ENCODE results near the gene CAP1.
A peak's percentile ranks its signal among the peaks of the same experiment; 100 is the strongest.

The CAP1 gene

DNA sequence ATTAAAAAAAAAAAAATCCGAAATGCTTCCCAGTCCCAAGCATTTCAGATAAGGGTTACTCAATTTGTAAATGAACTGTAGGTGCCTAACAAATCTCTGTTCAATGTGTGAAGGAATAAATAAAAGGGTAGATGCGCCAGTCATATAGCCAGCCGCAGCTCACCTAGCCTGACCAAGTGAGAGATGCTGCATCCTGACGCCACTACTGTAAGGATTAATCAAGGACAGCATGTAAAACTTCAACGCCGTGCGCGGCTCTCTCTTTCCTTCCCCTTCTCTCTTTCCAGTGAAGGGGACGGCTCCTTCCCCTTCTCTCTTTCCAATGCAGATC is 56.1 kb downstream of the CAP1 start:
- Histone ChIP-seq H3K27me3 (ENCODE audit: insufficient read depth, low read length) (no peaks in the 10 kb centered on the region), H3K27ac (ENCODE audit: low read depth, low read length, poor library complexity, severe bottlenecking) (no peak overlapping the region), H2AFZ (ENCODE audit: low read length) (no peak overlapping the region), H3K9me3 (ENCODE audit: low read length) (peaks cover under 1% of the 10 kb centered on the region; the same call in 1 of the 2 replicates), H3F3A (ENCODE audit: insufficient read depth, low read length) (no peaks in the 10 kb centered on the region), H3K9ac (ENCODE audit: low read length) (peak overlapping the region; percentile 62), H4K20me1 (ENCODE audit: insufficient read depth, low read length) (no peaks in the 10 kb centered on the region), H3K9me2 (ENCODE audit: low read depth, low read length) (no peaks in the 10 kb centered on the region), H3K4me1 (ENCODE audit: insufficient read depth, low read length, severe bottlenecking) (peaks cover 25% of the 10 kb centered on the region), H3K4me3 (ENCODE audit: low read depth, low read length, poor library complexity, severe bottlenecking) (peak overlapping the region; percentile 70), H3K79me2 (ENCODE audit: insufficient read depth, low read length) (peaks cover 6% of the 10 kb centered on the region; the same call in 1 of the 2 replicates), H3K4me2 (ENCODE audit: low read length) (peak overlapping the region; percentile 89), H3K36me3 (ENCODE audit: insufficient read depth, low read length) (peaks cover 18% of the 10 kb centered on the region)
- TF ChIP-seq EZH2 (IDR thresholded peaks at IDR 0.05; ENCODE audit: borderline replicate concordance, low read length) (no peak), CTCF (IDR thresholded peaks at IDR 0.05; ENCODE audit: low read length) (no peak)

DNA sequence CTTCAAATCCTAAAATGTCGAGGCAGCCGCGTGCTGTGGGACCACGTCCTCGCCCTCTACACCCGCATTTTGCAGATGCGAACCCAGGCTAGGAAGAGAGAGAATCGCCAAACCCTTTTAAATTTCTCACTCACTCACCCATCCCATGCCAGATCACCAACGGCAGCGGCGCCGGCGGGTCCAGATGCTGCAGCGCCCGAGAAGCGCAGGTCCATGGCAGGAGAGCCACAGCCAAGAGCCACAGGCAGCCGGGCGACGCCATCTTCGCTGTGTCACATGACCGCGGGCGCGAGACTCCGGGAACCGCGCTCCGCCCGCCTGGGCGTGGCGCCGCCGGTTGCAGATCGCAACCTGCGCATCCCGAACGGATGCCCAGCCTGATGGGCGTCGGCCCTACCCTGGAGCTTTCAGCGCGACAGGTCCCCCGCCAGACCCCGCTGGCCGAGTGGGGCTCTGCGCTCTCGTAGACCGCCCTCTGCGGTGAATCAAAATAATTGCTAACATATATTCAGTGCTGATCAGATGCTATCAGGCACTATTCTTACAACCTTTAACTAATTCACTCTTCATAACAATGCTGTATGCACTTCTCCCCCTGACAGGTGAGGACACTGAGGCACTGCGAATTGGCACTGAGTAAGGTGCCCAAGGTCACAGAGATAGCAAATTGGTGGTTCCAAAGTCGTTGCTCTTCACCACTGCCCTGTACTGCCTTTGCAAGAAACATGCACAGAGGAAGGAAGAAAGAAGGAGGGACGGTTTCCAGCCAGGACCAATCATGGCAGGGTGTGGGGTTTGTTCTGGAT is 56.7 kb downstream of the CAP1 start, which contains the start of gene PPT1:
PPT1 (minus strand) TSS at position 276 of the 806 bp plus-strand sequence; CDS start at position 262, 14 bp downstream.
- Histone ChIP-seq H3K9me3 (ENCODE audit: low read length) (peaks cover 4% of the 10 kb centered on the region; the same call in 1 of the 2 replicates), H3K4me3 (ENCODE audit: low read depth, low read length, poor library complexity, severe bottlenecking) (peak within 1 kb of the TSS; percentile 70), H3K4me1 (ENCODE audit: insufficient read depth, low read length, severe bottlenecking) (peaks cover 25% of the 10 kb centered on the region), H3K9me2 (ENCODE audit: low read depth, low read length) (no peaks in the 10 kb centered on the region), H3K9ac (ENCODE audit: low read length) (peak within 1 kb of the TSS; percentile 62), H3K27me3 (ENCODE audit: insufficient read depth, low read length) (peaks cover 5% of the 10 kb centered on the region; the same call in 1 of the 2 replicates), H3K4me2 (ENCODE audit: low read length) (peak within 1 kb of the TSS; percentile 89), H3K79me2 (ENCODE audit: insufficient read depth, low read length) (peaks cover 6% of the 10 kb centered on the region; the same call in 1 of the 2 replicates), H3F3A (ENCODE audit: insufficient read depth, low read length) (no peaks in the 10 kb centered on the region), H3K36me3 (ENCODE audit: insufficient read depth, low read length) (peaks cover 12% of the 10 kb centered on the region), H4K20me1 (ENCODE audit: insufficient read depth, low read length) (no peaks in the 10 kb centered on the region), H2AFZ (ENCODE audit: low read length) (peak within 1 kb of the TSS; percentile 98), H3K27ac (ENCODE audit: low read depth, low read length, poor library complexity, severe bottlenecking) (no peak within 1 kb of the TSS)
- no peak for TF ChIP-seq EZH2 (IDR thresholded peaks at IDR 0.05; ENCODE audit: borderline replicate concordance, low read length)
- peak; percentile 28; the same call in 1 of the 2 replicates for TF ChIP-seq CTCF (IDR thresholded peaks at IDR 0.05; ENCODE audit: low read length)

GRCh38 chr1:40102038-40102437 is 61.5 kb downstream of the CAP1 start:
- Histone ChIP-seq H3K4me2 (ENCODE audit: low read length) (no peak overlapping the region), H3F3A (ENCODE audit: insufficient read depth, low read length) (no peaks in the 10 kb centered on the region), H2AFZ (ENCODE audit: low read length) (no peak overlapping the region), H4K20me1 (ENCODE audit: insufficient read depth, low read length) (no peaks in the 10 kb centered on the region), H3K27me3 (ENCODE audit: insufficient read depth, low read length) (peaks cover 5% of the 10 kb centered on the region; the same call in 1 of the 2 replicates), H3K4me1 (ENCODE audit: insufficient read depth, low read length, severe bottlenecking) (peaks cover 7% of the 10 kb centered on the region), H3K9ac (ENCODE audit: low read length) (no peak overlapping the region), H3K9me2 (ENCODE audit: low read depth, low read length) (no peaks in the 10 kb centered on the region), H3K27ac (ENCODE audit: low read depth, low read length, poor library complexity, severe bottlenecking) (no peak overlapping the region), H3K36me3 (ENCODE audit: insufficient read depth, low read length) (no peaks in the 10 kb centered on the region; the same call in 1 of the 2 replicates), H3K79me2 (ENCODE audit: insufficient read depth, low read length) (no peaks in the 10 kb centered on the region), H3K9me3 (ENCODE audit: low read length) (peaks cover 11% of the 10 kb centered on the region; the same call in 1 of the 2 replicates), H3K4me3 (ENCODE audit: low read depth, low read length, poor library complexity, severe bottlenecking) (no peak overlapping the region)
- TF ChIP-seq CTCF (IDR thresholded peaks at IDR 0.05; ENCODE audit: low read length): no peak
- no peak for TF ChIP-seq EZH2 (IDR thresholded peaks at IDR 0.05; ENCODE audit: borderline replicate concordance, low read length)
